HEK293 (cell line): Measurements from ENCODE around the gene FAM83F.

Experiments
- CTCF ChIA-PET: fragments of 350-600 bp; formaldehyde crosslinking; extraction: SDS; loops from one replicate; lab custom pipeline; 2021; ENCODE audit warnings: antibody characterized with exemption; lab: Yijun Ruan, JAX
- POLR2A ChIA-PET: fragments of 300-600 bp; formaldehyde crosslinking; extraction: SDS; loops from one replicate; lab custom pipeline; 2020; ENCODE audit warnings: antibody characterized with exemption, inconsistent platforms; lab: Yijun Ruan, JAX
- H3K27ac ChIP-seq: fragments of 200-500 bp; sonication (Bioruptor generic); 2 replicates; pipeline ENCODE4 v1.5.1; 2014; ENCODE audit warnings: low read depth, low read length, control low read depth, inconsistent platforms; ENCODE audit errors: extremely low read depth
- H3K36me3 ChIP-seq, 2 experiments: fragments of 200-500 bp in 1 of 2; sonication (Bioruptor generic) in 1 of 2; 1 replicate in 1 of 2; 2 replicates in 1 of 2; pipeline ENCODE4 v1.5.1; 2014 to 2017; ENCODE audit warnings: inconsistent platforms in 2 of 2, low read length in 2 of 2; ENCODE audit not compliant: control insufficient read depth in 2 of 2, insufficient read depth in 1 of 2
- H3K4me1 ChIP-seq: fragments of 200-500 bp; sonication (Bioruptor generic); 2 replicates; pipeline ENCODE4 v1.5.1; 2014; ENCODE audit warnings: mild to moderate bottlenecking, low read length, inconsistent platforms; ENCODE audit not compliant: control insufficient read depth, insufficient read depth
- H3K4me3 ChIP-seq: 2 replicates; pipeline ENCODE4 v1.5.1; 2011; ENCODE audit warnings: low read depth, mild to moderate bottlenecking, control low read depth, low read length, moderate library complexity
- H3K9me3 ChIP-seq: fragments of 200-500 bp; sonication (Bioruptor generic); 2 replicates; pipeline ENCODE4 v1.5.1; 2014; ENCODE audit warnings: low read depth, low read length, inconsistent platforms; ENCODE audit not compliant: control insufficient read depth, insufficient read depth
- KLF1 ChIP-seq: fragments of 450-650 bp; formaldehyde crosslinking; IDR thresholded peaks from 2 replicates; pipeline ENCODE4 v1.5.1; 2016; ENCODE audit warnings: missing biosample characterization, missing genetic modification characterization
- REPIN1 ChIP-seq: fragments of 450-650 bp; formaldehyde crosslinking; IDR thresholded peaks from 2 replicates; pipeline ENCODE4 v1.5.1; 2017; ENCODE audit warnings: missing biosample characterization, missing genetic modification characterization, low read depth
- SP3 ChIP-seq: fragments of 450-650 bp; formaldehyde crosslinking; IDR thresholded peaks from 2 replicates; pipeline ENCODE4 v1.5.1; 2016; ENCODE audit warnings: missing biosample characterization, missing genetic modification characterization
- SP7 ChIP-seq: fragments of 450-650 bp; formaldehyde crosslinking; IDR thresholded peaks from 2 replicates; pipeline ENCODE4 v1.5.1; 2016; ENCODE audit warnings: missing biosample characterization, missing genetic modification characterization
- ZNF140 ChIP-seq: fragments of 450-650 bp; formaldehyde crosslinking; IDR thresholded peaks from 2 replicates; pipeline ENCODE4 v1.5.1; 2016; ENCODE audit warnings: missing biosample characterization, missing genetic modification characterization
- ZNF169 ChIP-seq: fragments of 450-650 bp; formaldehyde crosslinking; IDR thresholded peaks from 2 replicates; pipeline ENCODE4 v1.5.1; 2016; ENCODE audit warnings: missing biosample characterization, missing genetic modification characterization
- ZNF248 ChIP-seq: fragments of 450-650 bp; formaldehyde crosslinking; IDR thresholded peaks from 2 replicates; pipeline ENCODE4 v1.5.1; 2017; ENCODE audit warnings: missing biosample characterization, missing genetic modification characterization
- ZNF280C ChIP-seq: fragments of 450-650 bp; formaldehyde crosslinking; IDR thresholded peaks from 2 replicates; pipeline ENCODE4 v1.5.1; 2016; ENCODE audit warnings: missing biosample characterization, missing genetic modification characterization
- ZNF350 ChIP-seq: fragments of 450-650 bp; formaldehyde crosslinking; IDR thresholded peaks from 2 replicates; pipeline ENCODE4 v1.5.0; 2017; ENCODE audit warnings: missing biosample characterization, mild to moderate bottlenecking, missing genetic modification characterization
- ZNF398 ChIP-seq: fragments of 450-650 bp; formaldehyde crosslinking; IDR thresholded peaks from 2 replicates; pipeline ENCODE4 v1.5.1; 2017; ENCODE audit warnings: missing biosample characterization, missing genetic modification characterization
- ZNF521 ChIP-seq: fragments of 450-650 bp; formaldehyde crosslinking; IDR thresholded peaks from 2 replicates; pipeline ENCODE4 v1.5.1; 2017; ENCODE audit warnings: missing biosample characterization, mild to moderate bottlenecking, missing genetic modification characterization
- ZNF529 ChIP-seq: fragments of 450-650 bp; formaldehyde crosslinking; IDR thresholded peaks from 2 replicates; pipeline ENCODE4 v1.5.1; 2017; ENCODE audit warnings: missing genetic modification characterization, missing biosample characterization; ENCODE audit not compliant: insufficient replicate concordance
- ZNF626 ChIP-seq: fragments of 450-650 bp; sonication (Bioruptor Pico); formaldehyde crosslinking; IDR thresholded peaks from 2 replicates; pipeline ENCODE4 v1.5.1; 2018; ENCODE audit warnings: missing biosample characterization, missing genetic modification characterization, inconsistent platforms
- ZNF660 ChIP-seq: fragments of 450-650 bp; IDR thresholded peaks from 2 replicates; pipeline ENCODE4 v1.5.1; 2018; ENCODE audit warnings: missing biosample characterization, mild to moderate bottlenecking, missing genetic modification characterization
- ZNF777 ChIP-seq: fragments of 450-650 bp; formaldehyde crosslinking; IDR thresholded peaks from 2 replicates; pipeline ENCODE4 v1.5.1; 2017; ENCODE audit warnings: missing biosample characterization, missing genetic modification characterization, borderline replicate concordance
- ZSCAN4 ChIP-seq: fragments of 450-650 bp; formaldehyde crosslinking; IDR thresholded peaks from 2 replicates; pipeline ENCODE4 v1.5.1; 2017; ENCODE audit warnings: missing biosample characterization, missing genetic modification characterization
- TF ChIP-seq, protein P1 (sequence below): fragments of 450-650 bp; formaldehyde crosslinking; IDR thresholded peaks from 2 replicates; pipeline ENCODE4 v1.5.1; 2017; ENCODE audit warnings: missing biosample characterization, missing genetic modification characterization
- TF ChIP-seq, protein P2 (sequence below): fragments of 450-650 bp; formaldehyde crosslinking; IDR thresholded peaks from 2 replicates; pipeline ENCODE4 v1.5.1; 2016; ENCODE audit warnings: missing biosample characterization, missing genetic modification characterization
- TF ChIP-seq, protein P3 (sequence below): fragments of 450-650 bp; formaldehyde crosslinking; IDR thresholded peaks from 2 replicates; pipeline ENCODE4 v1.5.1; 2016; ENCODE audit warnings: missing biosample characterization, missing genetic modification characterization

FAM83F gene

DNA sequence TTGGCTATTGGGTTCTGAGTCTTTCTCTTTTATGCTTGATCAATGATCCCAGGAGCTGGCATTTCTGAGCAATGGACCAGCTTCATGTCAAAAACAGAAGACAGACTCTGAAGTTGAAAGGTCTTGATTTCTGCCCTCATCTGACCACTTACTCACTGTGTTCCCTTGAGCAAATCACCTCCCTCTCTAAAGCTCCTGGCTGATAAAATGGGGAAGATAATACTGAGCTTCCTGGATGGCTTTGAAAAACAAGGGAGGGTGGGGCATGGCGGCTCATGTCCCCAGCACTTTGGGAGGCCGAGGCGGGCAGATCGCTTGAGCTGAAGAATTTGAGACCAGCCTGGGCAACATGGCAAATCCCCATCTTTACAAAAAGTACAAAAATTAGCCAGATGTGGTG lies 6.4 kb downstream of the FAM83F start (continued):
- TF ChIP-seq ZNF248 (no peak), ZNF169 (tag by site-specific recombination) (no peak), ZNF626 (no peak)
- TF ChIP-seq, protein P1, sequence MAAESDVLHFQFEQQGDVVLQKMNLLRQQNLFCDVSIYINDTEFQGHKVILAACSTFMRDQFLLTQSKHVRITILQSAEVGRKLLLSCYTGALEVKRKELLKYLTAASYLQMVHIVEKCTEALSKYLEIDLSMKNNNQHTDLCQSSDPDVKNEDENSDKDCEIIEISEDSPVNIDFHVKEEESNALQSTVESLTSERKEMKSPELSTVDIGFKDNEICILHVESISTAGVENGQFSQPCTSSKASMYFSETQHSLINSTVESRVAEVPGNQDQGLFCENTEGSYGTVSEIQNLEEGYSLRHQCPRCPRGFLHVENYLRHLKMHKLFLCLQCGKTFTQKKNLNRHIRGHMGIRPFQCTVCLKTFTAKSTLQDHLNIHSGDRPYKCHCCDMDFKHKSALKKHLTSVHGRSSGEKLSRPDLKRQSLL (tag by site-specific recombination) = no peak

DNA sequence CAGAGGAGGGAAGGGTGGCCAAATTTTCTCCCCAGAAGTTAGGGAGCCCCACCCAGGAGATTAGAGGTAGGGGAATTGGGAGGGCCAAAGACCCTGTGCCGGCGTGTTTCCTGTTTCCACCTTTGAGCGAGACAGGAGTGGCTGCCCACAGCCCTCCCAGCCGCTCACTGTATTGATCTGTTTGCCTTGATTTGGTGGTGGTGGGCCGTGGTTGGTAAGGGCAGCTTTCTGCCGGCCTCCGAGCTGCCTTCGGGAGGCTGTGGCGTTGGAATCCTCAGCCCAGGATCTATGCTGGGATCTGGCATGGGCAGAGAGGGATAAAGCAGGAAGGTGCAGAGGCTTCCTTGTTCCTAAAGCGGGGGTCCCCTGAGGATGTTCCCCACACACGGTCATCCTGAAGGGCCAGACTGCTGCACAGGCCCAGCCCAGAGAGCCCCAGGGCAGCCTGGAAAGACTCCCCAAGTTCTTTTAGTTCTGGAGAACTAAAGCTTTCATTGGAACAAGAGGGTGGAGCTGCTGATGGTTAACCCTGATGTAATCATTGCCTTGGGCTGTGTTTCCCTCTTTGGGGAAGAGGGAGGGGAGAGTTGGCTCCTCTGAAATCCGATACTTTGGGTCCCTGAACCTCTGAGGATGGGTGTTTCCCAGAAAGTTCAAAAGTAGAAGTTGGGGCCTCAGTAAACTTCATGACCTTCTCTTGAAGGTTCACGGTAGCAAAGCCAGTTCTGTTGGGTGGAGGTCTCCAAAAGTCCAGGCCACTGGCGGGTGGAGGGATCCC lies 7.2 kb downstream of the FAM83F start:
- CTCF ChIA-PET = interaction anchor here (0.6 to 3.7 kb wide), 4 partner anchors 11 to 26 kb away, joined by 3 to 22 read pairs (median 3); no protein-coding TSS in a partner anchor
- Histone ChIP-seq H3K27ac (no peak overlapping the region), H3K4me1 (0 out of 2 replicates have a peak, but pooled peaks cover 7% of the 10 kb centered on the region)

More for the DNA sequence above, 7.2 kb downstream of the FAM83F start:
- TF ChIP-seq, protein P2, sequence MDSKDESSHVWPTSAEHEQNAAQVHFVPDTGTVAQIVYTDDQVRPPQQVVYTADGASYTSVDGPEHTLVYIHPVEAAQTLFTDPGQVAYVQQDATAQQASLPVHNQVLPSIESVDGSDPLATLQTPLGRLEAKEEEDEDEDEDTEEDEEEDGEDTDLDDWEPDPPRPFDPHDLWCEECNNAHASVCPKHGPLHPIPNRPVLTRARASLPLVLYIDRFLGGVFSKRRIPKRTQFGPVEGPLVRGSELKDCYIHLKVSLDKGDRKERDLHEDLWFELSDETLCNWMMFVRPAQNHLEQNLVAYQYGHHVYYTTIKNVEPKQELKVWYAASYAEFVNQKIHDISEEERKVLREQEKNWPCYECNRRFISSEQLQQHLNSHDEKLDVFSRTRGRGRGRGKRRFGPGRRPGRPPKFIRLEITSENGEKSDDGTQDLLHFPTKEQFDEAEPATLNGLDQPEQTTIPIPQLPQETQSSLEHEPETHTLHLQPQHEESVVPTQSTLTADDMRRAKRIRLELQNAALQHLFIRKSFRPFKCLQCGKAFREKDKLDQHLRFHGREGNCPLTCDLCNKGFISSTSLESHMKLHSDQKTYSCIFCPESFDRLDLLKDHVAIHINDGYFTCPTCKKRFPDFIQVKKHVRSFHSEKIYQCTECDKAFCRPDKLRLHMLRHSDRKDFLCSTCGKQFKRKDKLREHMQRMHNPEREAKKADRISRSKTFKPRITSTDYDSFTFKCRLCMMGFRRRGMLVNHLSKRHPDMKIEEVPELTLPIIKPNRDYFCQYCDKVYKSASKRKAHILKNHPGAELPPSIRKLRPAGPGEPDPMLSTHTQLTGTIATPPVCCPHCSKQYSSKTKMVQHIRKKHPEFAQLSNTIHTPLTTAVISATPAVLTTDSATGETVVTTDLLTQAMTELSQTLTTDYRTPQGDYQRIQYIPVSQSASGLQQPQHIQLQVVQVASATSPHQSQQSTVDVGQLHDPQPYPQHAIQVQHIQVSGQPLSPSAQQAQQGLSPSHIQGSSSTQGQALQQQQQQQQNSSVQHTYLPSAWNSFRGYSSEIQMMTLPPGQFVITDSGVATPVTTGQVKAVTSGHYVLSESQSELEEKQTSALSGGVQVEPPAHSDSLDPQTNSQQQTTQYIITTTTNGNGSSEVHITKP (tag by site-specific recombination) = peak; percentile 38
- TF ChIP-seq ZNF660 (0 out of 2 replicates have a peak, but pooled peaks have one; percentile 51), ZNF140 (no peak), SP3 (tag by site-specific recombination) (no peak), REPIN1 (tag by site-specific recombination) (no peak), ZNF280C (tag by site-specific recombination) (no peak), ZNF777 (no peak), KLF1 (tag by site-specific recombination) (peak; percentile 63), ZNF350 (tag by site-specific recombination) (no peak), ZNF529 (tag by site-specific recombination) (no peak), SP7 (tag by site-specific recombination) (peak; percentile 51; the same call in 1 of the 2 replicates), ZNF398 (tag by site-specific recombination) (peak; percentile 73), ZSCAN4 (tag by site-specific recombination) (no peak), ZNF521 (tag by site-specific recombination) (no peak)
- TF ChIP-seq, protein P3, sequence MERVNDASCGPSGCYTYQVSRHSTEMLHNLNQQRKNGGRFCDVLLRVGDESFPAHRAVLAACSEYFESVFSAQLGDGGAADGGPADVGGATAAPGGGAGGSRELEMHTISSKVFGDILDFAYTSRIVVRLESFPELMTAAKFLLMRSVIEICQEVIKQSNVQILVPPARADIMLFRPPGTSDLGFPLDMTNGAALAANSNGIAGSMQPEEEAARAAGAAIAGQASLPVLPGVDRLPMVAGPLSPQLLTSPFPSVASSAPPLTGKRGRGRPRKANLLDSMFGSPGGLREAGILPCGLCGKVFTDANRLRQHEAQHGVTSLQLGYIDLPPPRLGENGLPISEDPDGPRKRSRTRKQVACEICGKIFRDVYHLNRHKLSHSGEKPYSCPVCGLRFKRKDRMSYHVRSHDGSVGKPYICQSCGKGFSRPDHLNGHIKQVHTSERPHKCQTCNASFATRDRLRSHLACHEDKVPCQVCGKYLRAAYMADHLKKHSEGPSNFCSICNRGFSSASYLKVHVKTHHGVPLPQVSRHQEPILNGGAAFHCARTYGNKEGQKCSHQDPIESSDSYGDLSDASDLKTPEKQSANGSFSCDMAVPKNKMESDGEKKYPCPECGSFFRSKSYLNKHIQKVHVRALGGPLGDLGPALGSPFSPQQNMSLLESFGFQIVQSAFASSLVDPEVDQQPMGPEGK (tag by site-specific recombination) = peak; percentile 60; the same call in 1 of the 2 replicates
- TF ChIP-seq, all 188 proteins: peak for 6
- POLR2A ChIA-PET = no interaction called here
- Histone ChIP-seq H3K4me3 (no peak overlapping the region), H3K36me3 (no peaks in the 10 kb centered on the region), H3K9me3 (no peaks in the 10 kb centered on the region)
